Measurements from ENCODE around the gene CCT4. TPM values are rescaled to one million over a fixed set of nuclear protein-coding genes. Genes with fewer than 3 reads are reported as not detected.
"Not testable (repeated sequence)": the region's sequence is repeated elsewhere in the genome, so short reads cannot be mapped to it uniquely, and the experiment has no call there.

CCT4 gene
- total RNA-seq, 1 donor from 2014 or later: 92.7 TPM

DNA sequence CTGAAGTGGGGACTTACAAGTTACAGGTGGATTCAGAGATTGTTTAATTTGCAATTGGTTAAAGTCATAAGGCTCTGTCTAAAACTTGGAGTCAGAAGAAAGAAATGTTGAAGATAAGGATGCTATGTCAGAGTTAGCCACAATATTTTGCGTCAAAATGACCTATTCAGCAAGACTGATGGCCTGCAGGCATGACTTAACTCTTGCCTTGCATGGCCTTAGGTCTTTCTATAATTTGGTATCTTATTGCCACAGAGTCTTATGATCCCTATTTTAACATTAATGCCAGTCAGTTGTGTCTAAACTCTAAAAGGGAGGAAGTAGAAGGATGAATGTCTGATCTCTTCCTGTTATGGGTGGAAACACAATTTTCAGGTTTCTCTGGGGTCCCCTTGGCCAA, 11.8 kb upstream of the CCT4 start:
- no peak for DNase-seq
- Histone ChIP-seq H3K27me3 (ENCODE audit: low read depth) (no peaks in the 10 kb centered on the region), H3K4me1 (peaks cover 6% of the 10 kb centered on the region), H3K27ac (replicated peaks) (no peak overlapping the region), H3K36me3 (no peaks in the 10 kb centered on the region), H3K4me3 (no peak overlapping the region), H3K9me3 (replicated peaks) (no peaks in the 10 kb centered on the region)
- intact Hi-C loops (cut with micrococcal nuclease): no loop called here
- TF ChIP-seq, protein P1, sequence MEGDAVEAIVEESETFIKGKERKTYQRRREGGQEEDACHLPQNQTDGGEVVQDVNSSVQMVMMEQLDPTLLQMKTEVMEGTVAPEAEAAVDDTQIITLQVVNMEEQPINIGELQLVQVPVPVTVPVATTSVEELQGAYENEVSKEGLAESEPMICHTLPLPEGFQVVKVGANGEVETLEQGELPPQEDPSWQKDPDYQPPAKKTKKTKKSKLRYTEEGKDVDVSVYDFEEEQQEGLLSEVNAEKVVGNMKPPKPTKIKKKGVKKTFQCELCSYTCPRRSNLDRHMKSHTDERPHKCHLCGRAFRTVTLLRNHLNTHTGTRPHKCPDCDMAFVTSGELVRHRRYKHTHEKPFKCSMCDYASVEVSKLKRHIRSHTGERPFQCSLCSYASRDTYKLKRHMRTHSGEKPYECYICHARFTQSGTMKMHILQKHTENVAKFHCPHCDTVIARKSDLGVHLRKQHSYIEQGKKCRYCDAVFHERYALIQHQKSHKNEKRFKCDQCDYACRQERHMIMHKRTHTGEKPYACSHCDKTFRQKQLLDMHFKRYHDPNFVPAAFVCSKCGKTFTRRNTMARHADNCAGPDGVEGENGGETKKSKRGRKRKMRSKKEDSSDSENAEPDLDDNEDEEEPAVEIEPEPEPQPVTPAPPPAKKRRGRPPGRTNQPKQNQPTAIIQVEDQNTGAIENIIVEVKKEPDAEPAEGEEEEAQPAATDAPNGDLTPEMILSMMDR (IDR thresholded peaks at IDR 0.05; ENCODE audit: borderline replicate concordance): no peak

DNA sequence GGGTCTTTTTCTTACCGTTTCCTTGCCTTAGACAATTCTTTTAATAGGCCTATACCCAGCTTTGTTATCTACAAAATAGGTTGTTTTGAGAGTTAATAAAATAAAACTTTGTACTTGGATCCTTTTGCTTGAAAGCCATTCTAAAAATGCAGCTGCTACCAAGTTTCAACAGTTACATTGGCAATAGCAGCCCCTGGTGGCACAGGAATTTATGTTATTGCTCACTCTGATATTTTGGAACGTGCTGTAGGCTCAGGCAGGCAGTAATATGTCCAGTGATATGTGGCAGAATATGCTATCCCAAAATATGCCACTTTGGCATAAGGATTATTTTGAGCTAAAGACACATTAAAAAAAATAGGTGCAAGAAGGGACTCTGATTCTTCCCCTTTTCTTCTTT, 10.4 kb upstream of the CCT4 start:
- intact Hi-C loops (cut with micrococcal nuclease): no loop called here
- Histone ChIP-seq H3K27ac (replicated peaks) (no peak overlapping the region), H3K4me1 (no peaks in the 10 kb centered on the region), H3K27me3 (ENCODE audit: low read depth) (no peaks in the 10 kb centered on the region), H3K4me3 (no peak overlapping the region), H3K36me3 (no peaks in the 10 kb centered on the region), H3K9me3 (replicated peaks) (no peaks in the 10 kb centered on the region)
- DNase-seq: no peak
- TF ChIP-seq, protein P1 (IDR thresholded peaks at IDR 0.05; ENCODE audit: borderline replicate concordance): peak; percentile 46

DNA sequence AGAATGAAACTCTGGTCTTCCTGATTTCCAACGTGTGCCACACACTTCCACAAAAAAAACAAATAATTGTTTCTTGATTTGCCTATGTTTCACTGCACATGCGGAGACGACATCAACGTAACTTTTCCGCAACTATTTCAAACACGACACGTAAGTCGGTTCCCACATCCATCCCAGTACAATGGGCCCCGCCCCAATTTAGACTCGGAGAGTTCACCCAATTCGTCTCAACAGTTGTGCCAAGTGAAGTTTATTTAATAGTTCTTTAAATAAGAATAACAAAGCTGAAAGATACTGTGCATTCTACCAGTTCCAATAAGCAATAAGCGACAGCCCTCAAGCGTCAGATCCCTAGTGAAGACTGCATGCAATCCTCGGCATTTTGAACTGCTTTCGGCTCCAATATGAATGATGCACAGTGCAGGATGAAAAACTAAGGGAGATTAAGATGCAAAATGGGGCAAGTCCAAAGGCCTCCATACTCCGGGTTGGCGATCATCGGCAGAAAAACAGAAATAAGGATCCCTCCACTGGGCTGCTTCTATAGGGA, 664 bp downstream of the CCT4 start:
- peak overlapping the region; percentile 98 for H3K27ac ChIP-seq (replicated peaks)
- no peaks in the 10 kb centered on the region for H3K9me3 ChIP-seq (replicated peaks)
- H3K27me3 ChIP-seq (ENCODE audit: low read depth): no peaks in the 10 kb centered on the region
- TF ChIP-seq, protein P1 (IDR thresholded peaks at IDR 0.05; ENCODE audit: borderline replicate concordance): no peak
- H3K4me3 ChIP-seq: peak overlapping the region; percentile 79
- no peak for DNase-seq
- intact Hi-C loops (cut with micrococcal nuclease): no loop called here
- H3K36me3 ChIP-seq: peaks cover 32% of the 10 kb centered on the region
- peaks cover 41% of the 10 kb centered on the region for H3K4me1 ChIP-seq

DNA sequence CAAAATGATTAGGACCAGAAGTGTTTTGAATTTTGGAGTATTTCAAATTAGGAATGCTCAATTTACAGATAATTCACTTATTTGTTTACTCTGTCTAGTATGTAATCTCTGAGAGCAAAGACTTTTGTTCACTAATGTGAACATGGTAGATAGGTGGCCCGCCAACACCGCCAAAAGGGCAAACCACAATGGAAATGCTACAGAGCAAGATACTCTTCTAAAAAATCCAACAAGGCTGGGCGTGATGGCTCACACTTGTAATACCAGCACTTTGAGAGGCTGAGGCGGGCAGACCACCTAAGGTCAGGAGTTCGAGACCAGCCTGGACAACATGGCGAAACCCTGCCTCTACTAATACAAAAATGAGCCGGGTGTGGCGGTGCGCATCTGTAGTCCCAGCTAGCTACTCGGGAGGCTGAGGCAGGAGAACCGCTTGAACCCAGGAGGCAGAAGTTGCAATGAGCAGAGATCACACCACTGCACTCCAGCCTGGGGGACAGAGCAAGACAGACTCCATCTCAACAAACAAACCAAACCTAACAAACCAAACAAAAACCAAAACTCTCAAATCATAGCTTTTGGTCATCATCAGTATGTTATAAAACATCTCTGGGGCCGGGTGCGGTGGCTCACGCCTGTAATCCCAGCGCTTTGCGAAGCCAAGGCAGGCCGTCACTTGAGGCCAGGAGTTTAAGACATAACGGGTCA, 2.4 kb downstream of the CCT4 start:
- intact Hi-C loops (cut with micrococcal nuclease): no loop called here
- peak overlapping the region; percentile 79 for H3K4me3 ChIP-seq

DNA sequence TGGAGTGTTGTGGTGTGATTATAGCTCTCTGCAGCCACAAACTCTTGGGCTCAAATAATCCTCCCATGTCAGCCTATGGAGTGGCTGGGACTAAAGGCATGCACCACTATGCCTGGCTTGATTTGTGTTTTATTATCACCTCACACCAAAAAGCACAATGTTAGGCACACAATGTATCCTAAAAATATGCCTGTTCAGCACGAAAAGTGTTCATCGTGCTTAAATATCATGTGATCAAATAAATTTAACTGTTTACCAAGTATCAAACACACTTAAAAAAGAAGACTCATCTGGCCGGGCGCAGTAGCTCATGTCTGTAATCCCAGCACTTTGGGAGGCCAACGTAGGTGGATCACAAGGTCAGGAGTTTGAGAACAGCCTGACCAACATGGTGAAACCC, 5.6 kb downstream of the CCT4 start:
- TF ChIP-seq, protein P1 (IDR thresholded peaks at IDR 0.05; ENCODE audit: borderline replicate concordance): no peak
- H3K9me3 ChIP-seq (replicated peaks): no peaks in the 10 kb centered on the region
- no peaks in the 10 kb centered on the region for H3K27me3 ChIP-seq (ENCODE audit: low read depth)
- H3K27ac ChIP-seq (replicated peaks): no peak overlapping the region
- peaks cover 81% of the 10 kb centered on the region for H3K36me3 ChIP-seq
- H3K4me1 ChIP-seq: peaks cover 28% of the 10 kb centered on the region
- no peak for DNase-seq
- intact Hi-C loops (cut with micrococcal nuclease): no loop called here
- no peak overlapping the region for H3K4me3 ChIP-seq

More for the DNA sequence above, 2.4 kb downstream of the CCT4 start:
- Histone ChIP-seq H3K27me3 (ENCODE audit: low read depth) (no peaks in the 10 kb centered on the region), H3K9me3 (replicated peaks) (no peaks in the 10 kb centered on the region), H3K27ac (replicated peaks) (no peak overlapping the region), H3K36me3 (peaks cover 49% of the 10 kb centered on the region), H3K4me1 (peaks cover 41% of the 10 kb centered on the region)
- no peak for DNase-seq
- TF ChIP-seq, protein P1 (IDR thresholded peaks at IDR 0.05; ENCODE audit: borderline replicate concordance): no peak

DNA sequence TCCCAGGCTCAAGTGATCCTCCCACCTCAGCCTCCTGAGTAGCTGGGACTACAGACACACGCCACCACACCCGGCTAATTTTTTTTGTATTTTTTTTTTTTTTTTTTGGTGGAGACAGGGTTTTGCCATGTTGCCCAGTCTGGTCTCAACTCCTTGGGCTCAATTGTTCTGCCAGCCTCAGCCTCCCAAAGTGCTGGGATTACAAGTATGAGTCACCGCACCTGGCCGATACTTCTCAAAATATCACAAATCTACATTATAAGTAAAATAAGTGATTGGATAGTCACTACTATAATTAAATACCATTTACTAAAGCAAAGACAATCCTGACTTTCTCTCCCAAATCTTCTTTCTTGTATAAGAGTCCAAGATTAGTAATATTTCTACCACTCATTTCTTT, 9.1 kb downstream of the CCT4 start:
- H3K4me1 ChIP-seq; intact Hi-C loops (cut with micrococcal nuclease); H3K4me3 ChIP-seq; H3K27me3 ChIP-seq (ENCODE audit: low read depth); H3K9me3 ChIP-seq (replicated peaks); H3K27ac ChIP-seq (replicated peaks); DNase-seq: not testable (repeated sequence)
- H3K36me3 ChIP-seq: peaks cover 100% of the 10 kb centered on the region

Measured in left ventricle myocardium inferior (tissue), 1 donor.